Measurements from ENCODE around the gene GPATCH8. TPM values are rescaled to one million over a fixed set of nuclear protein-coding genes. Genes with fewer than 3 reads are reported as not detected.

The GPATCH8 gene
- total and polyA plus RNA-seq, 10 of the 15 experiments (the other 5 are each of a cell fraction or from before 2014, with no cell fraction given): 11.7 to 45.1 (median 21.3) TPM

DNA sequence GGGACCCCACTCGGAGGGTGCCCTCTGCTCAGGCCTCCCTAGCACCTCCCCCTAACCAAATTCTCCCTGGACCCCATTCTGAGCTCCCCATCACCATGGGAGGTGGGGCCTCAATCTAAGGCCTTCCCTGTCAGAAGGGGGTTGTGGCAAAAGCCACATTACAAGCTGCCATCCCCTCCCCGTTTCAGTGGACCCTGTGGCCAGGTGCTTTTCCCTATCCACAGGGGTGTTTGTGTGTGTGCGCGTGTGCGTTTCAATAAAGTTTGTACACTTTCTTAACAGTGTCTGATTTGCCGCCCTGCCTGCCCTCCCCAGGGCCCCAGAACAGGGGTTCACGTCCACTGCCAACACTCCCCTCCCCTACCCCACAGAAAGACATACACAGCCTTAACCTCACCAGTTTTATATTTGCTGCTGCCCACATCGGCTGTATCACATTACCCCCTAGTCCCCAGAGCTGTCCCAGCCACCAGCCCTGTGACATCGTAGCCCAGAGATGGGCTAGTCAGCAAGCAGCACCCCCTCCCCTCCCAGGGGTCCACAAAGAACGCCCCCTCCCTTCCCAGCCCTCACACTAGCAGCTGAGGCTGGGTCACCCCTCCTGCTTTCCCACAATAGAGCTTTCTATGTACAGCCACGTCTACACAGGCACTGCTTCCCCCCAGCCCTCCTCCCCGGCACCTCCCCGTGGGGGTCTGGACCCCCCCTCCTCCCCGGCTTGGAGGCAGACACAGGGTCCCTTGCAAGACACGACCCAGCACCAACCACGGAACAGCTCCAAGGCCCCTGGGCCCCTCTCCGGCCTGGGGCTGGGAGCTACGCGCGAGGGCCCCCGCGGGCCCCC lies 150.2 kb downstream of the GPATCH8 start:
- SMC1A ChIA-PET (ENCODE audit: uncharacterized antibody, unreplicated experiment): interaction anchor here (0.8 to 1.6 kb wide), 2 partner anchors 161 to 170 kb away, joined by 3 to 4 read pairs; no protein-coding TSS in a partner anchor
- 56% methylated on average over 18 of the region's 22 CpGs for WGBS (ENCODE audit: insufficient coverage, insufficient replicate concordance, low lambda C conversion rate, missing lambda C conversion rate)
- Histone ChIP-seq H3K27me3 (replicated peaks in 1 of 2; ENCODE audit: control insufficient read depth in 2 of 2, insufficient read depth in 2 of 2, low read length in 1 of 2) (no peaks in the 10 kb centered on the region; a peak in 1 of 4 replicates), H3K36me3 (ENCODE audit: control insufficient read depth in 2 of 2, insufficient read depth in 2 of 2, low read length in 1 of 2) (peaks cover 18 to 20% of the 10 kb centered on the region in 2 experiments; a peak in 3 of 4 replicates), H3K9me3 (replicated peaks; ENCODE audit: control insufficient read depth, insufficient read depth, low read length) (no peaks in the 10 kb centered on the region), H3K4me2 (ENCODE audit: control insufficient read depth, insufficient read depth) (peak overlapping the region; percentile 42; the same call in 1 of the 2 replicates), H3K9ac (ENCODE audit: control insufficient read depth, insufficient read depth, low read length) (no peak overlapping the region), H3K79me2 (ENCODE audit: control insufficient read depth, insufficient read depth, low read length) (peaks cover 18% of the 10 kb centered on the region), H2AFZ (ENCODE audit: control insufficient read depth, low read depth, low read length) (no peak overlapping the region), H3K4me1 (ENCODE audit: control insufficient read depth, insufficient read depth, low read length) (peaks cover 26% of the 10 kb centered on the region), H4K20me1 (ENCODE audit: control insufficient read depth, insufficient read depth) (no peaks in the 10 kb centered on the region), H3K27ac (ENCODE audit: control insufficient read depth, insufficient read depth) (no peak overlapping the region), H3K4me3 (no peak overlapping the region)
- POLR2A ChIA-PET: no interaction called here
- ATAC-seq (no peak), FAIRE-seq (no peak), DNase-seq (ENCODE audit: low read depth, low spot score) (no peak)
- CTCF ChIA-PET: interaction anchor here (1.0 to 12.5 kb wide), 4 partner anchors 10 to 143 kb away, joined by 3 to 154 read pairs (median 6); partner anchors contain the start of gene FAM171A2
- RAD21 ChIA-PET (ENCODE audit: unreplicated experiment): interaction anchor here (1.4 to 1.6 kb wide), 2 partner anchors 11 to 136 kb away, joined by 4 read pairs; partner anchors contain the start of gene FAM171A2
- intact Hi-C loops (cut with micrococcal nuclease; ENCODE audit: unreplicated experiment) (no loop called here), in situ Hi-C loops (cut with MboI) (no loop called here)
- BruUV-seq (replicated peaks): no TSS peak
- peak; percentile 38; the same call in 1 of the 2 replicates for TF ChIP-seq ZBTB40 (IDR thresholded peaks at IDR 0.05; ENCODE audit: borderline replicate concordance)
- no peak for TF ChIP-seq CHD1 (IDR thresholded peaks at IDR 0.05; ENCODE audit: low read depth, low read length)
- TF ChIP-seq MTA3 (IDR thresholded peaks at IDR 0.05; ENCODE audit: borderline replicate concordance, low read length): 0 out of 2 replicates have a peak, but pooled peaks have one; percentile 7

All from GM12878 (cell line).